Neural cell (in vitro differentiated cells): Measurements from ENCODE around the gene TNS3. TPM values are rescaled to one million over a fixed set of nuclear protein-coding genes. Genes with fewer than 3 reads are reported as not detected.

Experiments
- H2AFZ ChIP-seq: fragments of 200-600, 300-800 bp; sonication (generic), shearing (Covaris generic); 2 replicates; pipeline ENCODE4 v1.6.0; 2014; ENCODE audit warnings: low read depth, mild to moderate bottlenecking, antibody characterized with exemption, low read length, moderate library complexity
- H3F3A ChIP-seq: fragments of 200-600 bp; shearing (Covaris generic); 2 replicates; pipeline ENCODE4 v1.6.1; 2016; ENCODE audit warnings: mild to moderate bottlenecking, moderate library complexity, mixed read lengths, antibody characterized with exemption, low read length; ENCODE audit not compliant: insufficient read depth, poor library complexity, severe bottlenecking
- H3K27ac ChIP-seq: fragments of 200-600, 300-800 bp; sonication (generic), shearing (Covaris generic); 2 replicates; pipeline ENCODE4 v1.5.1; 2014; ENCODE audit warnings: mild to moderate bottlenecking, low read length, moderate library complexity
- H3K27me3 ChIP-seq: fragments of 300-800, 200-600 bp; sonication (generic), shearing (Covaris generic); 2 replicates; pipeline ENCODE4 v1.6.0; 2014; ENCODE audit warnings: mild to moderate bottlenecking, low read depth, low read length, moderate library complexity; ENCODE audit not compliant: insufficient read depth
- H3K36me3 ChIP-seq: fragments of 300-800, 200-600 bp; sonication (generic), shearing (Covaris generic); 2 replicates; pipeline ENCODE4 v1.5.1; 2014; ENCODE audit warnings: mild to moderate bottlenecking, antibody characterized with exemption, low read length, moderate library complexity; ENCODE audit not compliant: insufficient read depth
- H3K4me2 ChIP-seq: fragments of 300-800, 200-600 bp; sonication (generic), shearing (Covaris generic); 2 replicates; pipeline ENCODE4 v1.6.0; 2014; ENCODE audit warnings: mild to moderate bottlenecking, low read length
- H3K4me3 ChIP-seq: fragments of 300-800, 200-600 bp; sonication (generic), shearing (Covaris generic); 2 replicates; pipeline ENCODE4 v1.5.1; 2014; ENCODE audit warnings: mild to moderate bottlenecking, low read length, moderate library complexity
- H3K79me2 ChIP-seq: fragments of 200-600 bp; shearing (Covaris generic); replicated peaks from 2 replicates; pipeline ENCODE4 v1.6.0; 2014; ENCODE audit warnings: mild to moderate bottlenecking, low read length, moderate library complexity; ENCODE audit not compliant: insufficient read depth
- H3K9ac ChIP-seq: fragments of 300-800, 200-600 bp; sonication (generic), shearing (Covaris generic); 2 replicates; pipeline ENCODE4 v1.6.1; 2016; ENCODE audit warnings: mild to moderate bottlenecking, low read length, mixed read lengths
- H3K9me2 ChIP-seq: fragments of 200-600 bp; shearing (Covaris generic); 2 replicates; pipeline ENCODE4 v1.6.1; 2016; ENCODE audit warnings: mild to moderate bottlenecking, low read length, mixed read lengths; ENCODE audit not compliant: insufficient read depth
- H3K9me3 ChIP-seq: fragments of 200-600, 300-800 bp; sonication (generic), shearing (Covaris generic); 2 replicates; pipeline ENCODE4 v1.6.1; 2016; ENCODE audit warnings: mild to moderate bottlenecking, mixed run types, low read length, moderate library complexity, mixed read lengths
- H4K20me1 ChIP-seq: fragments of 200-600 bp; shearing (Covaris generic); 2 replicates; pipeline ENCODE4 v1.6.1; 2016; ENCODE audit warnings: mild to moderate bottlenecking, mixed run types; ENCODE audit not compliant: insufficient read depth
- CTCF ChIP-seq: fragments of 450-650 bp; IDR thresholded peaks from 2 replicates; pipeline ENCODE4 v1.5.1; 2014; ENCODE audit warnings: antibody characterized with exemption, mild to moderate bottlenecking, moderate library complexity; ENCODE audit not compliant: poor library complexity, severe bottlenecking
- EP300 ChIP-seq: fragments of 450-650 bp; conservative IDR thresholded peaks from 2 replicates; pipeline ENCODE4 v1.6.1; 2014; ENCODE audit warnings: antibody characterized with exemption, mild to moderate bottlenecking, moderate library complexity; ENCODE audit not compliant: poor library complexity, severe bottlenecking
- EZH2 ChIP-seq: fragments of 200-600, 300-800 bp; shearing (Covaris generic), sonication (generic); IDR thresholded peaks from 2 replicates; pipeline ENCODE4 v1.6.1; 2014; ENCODE audit warnings: antibody characterized with exemption, low read length, borderline replicate concordance, mild to moderate bottlenecking; ENCODE audit not compliant: insufficient read depth, poor library complexity, severe bottlenecking
- MXI1 ChIP-seq: fragments of 450-650 bp; conservative IDR thresholded peaks from 2 replicates; pipeline ENCODE4 v1.6.1; 2014; ENCODE audit warnings: antibody characterized with exemption, mild to moderate bottlenecking; ENCODE audit not compliant: poor library complexity, severe bottlenecking
- POLR2AphosphoS5 ChIP-seq: IDR thresholded peaks from 2 replicates; pipeline ENCODE4 v1.6.1; 2012
- RAD21 ChIP-seq: fragments of 450-650 bp; conservative IDR thresholded peaks from 2 replicates; pipeline ENCODE4 v1.6.1; 2014; ENCODE audit warnings: antibody characterized with exemption, mild to moderate bottlenecking, moderate library complexity
- SMC3 ChIP-seq: fragments of 450-650 bp; conservative IDR thresholded peaks from 2 replicates; pipeline ENCODE4 v1.6.1; 2014; ENCODE audit warnings: antibody characterized with exemption, mild to moderate bottlenecking, moderate library complexity; ENCODE audit not compliant: poor library complexity
- TAF1 ChIP-seq: IDR thresholded peaks from 2 replicates; pipeline ENCODE4 v1.6.1; 2012; ENCODE audit warnings: low read depth
- polyA plus RNA-seq: library from polyadenylated mRNA; depleted of rRNA; stranded (reverse); fragments of >200 nt; gene quantifications from 2 replicates; pipeline ENCODE4 v1.2.3, GENCODE V29; 2014
- TF ChIP-seq, protein P1 (sequence below): IDR thresholded peaks from 2 replicates; pipeline ENCODE4 v1.6.1; 2012; ENCODE audit warnings: borderline replicate concordance

Gene TNS3
- polyA plus RNA-seq, 1 donor from 2014 or later, result 0.58 TPM

GRCh38 chr7:47478017-47478344, 103.9 kb downstream of the TNS3 start:
- Histone ChIP-seq H3K4me3 (no peak overlapping the region), H3K27me3 (no peaks in the 10 kb centered on the region), H3F3A (no peaks in the 10 kb centered on the region), H3K36me3 (no peaks in the 10 kb centered on the region), H3K9ac (no peak overlapping the region), H2AFZ (no peak overlapping the region), H4K20me1 (no peaks in the 10 kb centered on the region), H3K4me2 (no peak overlapping the region), H3K79me2 (no peaks in the 10 kb centered on the region), H3K9me3 (no peaks in the 10 kb centered on the region), H3K27ac (no peak overlapping the region), H3K9me2 (no peaks in the 10 kb centered on the region)
- TF ChIP-seq EZH2 (no peak), RAD21 (no peak), SMC3 (no peak), EP300 (no peak), MXI1 (no peak), CTCF (no peak), TAF1 (no peak), POLR2AphosphoS5 (no peak)
- TF ChIP-seq, protein P1, sequence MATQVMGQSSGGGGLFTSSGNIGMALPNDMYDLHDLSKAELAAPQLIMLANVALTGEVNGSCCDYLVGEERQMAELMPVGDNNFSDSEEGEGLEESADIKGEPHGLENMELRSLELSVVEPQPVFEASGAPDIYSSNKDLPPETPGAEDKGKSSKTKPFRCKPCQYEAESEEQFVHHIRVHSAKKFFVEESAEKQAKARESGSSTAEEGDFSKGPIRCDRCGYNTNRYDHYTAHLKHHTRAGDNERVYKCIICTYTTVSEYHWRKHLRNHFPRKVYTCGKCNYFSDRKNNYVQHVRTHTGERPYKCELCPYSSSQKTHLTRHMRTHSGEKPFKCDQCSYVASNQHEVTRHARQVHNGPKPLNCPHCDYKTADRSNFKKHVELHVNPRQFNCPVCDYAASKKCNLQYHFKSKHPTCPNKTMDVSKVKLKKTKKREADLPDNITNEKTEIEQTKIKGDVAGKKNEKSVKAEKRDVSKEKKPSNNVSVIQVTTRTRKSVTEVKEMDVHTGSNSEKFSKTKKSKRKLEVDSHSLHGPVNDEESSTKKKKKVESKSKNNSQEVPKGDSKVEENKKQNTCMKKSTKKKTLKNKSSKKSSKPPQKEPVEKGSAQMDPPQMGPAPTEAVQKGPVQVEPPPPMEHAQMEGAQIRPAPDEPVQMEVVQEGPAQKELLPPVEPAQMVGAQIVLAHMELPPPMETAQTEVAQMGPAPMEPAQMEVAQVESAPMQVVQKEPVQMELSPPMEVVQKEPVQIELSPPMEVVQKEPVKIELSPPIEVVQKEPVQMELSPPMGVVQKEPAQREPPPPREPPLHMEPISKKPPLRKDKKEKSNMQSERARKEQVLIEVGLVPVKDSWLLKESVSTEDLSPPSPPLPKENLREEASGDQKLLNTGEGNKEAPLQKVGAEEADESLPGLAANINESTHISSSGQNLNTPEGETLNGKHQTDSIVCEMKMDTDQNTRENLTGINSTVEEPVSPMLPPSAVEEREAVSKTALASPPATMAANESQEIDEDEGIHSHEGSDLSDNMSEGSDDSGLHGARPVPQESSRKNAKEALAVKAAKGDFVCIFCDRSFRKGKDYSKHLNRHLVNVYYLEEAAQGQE, result no peak

DNA sequence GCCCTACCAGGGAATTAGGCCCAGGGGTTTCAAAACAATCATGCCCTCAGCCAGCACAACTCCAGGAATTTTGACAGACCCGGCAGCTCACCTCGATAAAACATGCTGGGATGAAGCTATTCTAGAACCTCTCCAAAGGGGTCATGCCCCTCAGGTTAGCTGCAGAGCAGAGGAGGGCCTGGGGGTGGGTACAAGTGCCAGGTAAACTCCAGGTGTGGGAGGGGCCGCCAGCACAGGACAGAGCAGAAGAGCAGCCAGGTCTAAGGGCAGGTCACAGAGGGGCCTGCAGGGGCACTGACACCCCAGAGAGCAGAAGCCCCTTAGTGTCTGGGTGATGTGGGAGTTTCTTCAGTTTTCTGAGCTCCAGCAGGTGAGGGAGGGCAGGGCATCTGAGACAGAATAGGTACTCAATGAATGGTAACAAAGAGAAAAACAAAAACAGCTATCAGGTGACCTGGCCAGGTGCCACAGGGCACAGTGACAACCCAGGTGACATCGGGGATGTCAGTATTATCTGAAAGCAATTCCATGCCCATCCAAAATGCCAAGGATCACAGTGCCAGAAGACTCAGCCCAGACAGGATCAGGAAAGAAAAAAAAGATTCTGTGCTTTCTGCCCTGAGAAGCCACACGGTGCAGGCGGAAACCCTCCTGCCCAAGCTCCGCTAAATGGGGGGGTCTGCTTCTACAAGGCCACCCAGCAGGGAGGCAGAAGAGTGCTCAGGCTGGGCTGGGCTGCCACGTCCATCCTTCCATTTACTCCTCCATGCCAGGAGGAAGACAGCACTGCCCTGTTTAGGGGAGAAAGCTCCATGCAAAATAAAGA, 104.5 kb downstream of the TNS3 start:
- Histone ChIP-seq H3K9ac (no peak overlapping the region), H3K79me2 (no peaks in the 10 kb centered on the region)
- TF ChIP-seq MXI1 (no peak), CTCF (no peak), EZH2 (no peak), TAF1 (no peak), POLR2AphosphoS5 (no peak), EP300 (no peak), RAD21 (no peak), SMC3 (no peak)
- TF ChIP-seq, protein P1, result no peak

More for the DNA sequence above, 104.5 kb downstream of the TNS3 start:
- H2AFZ ChIP-seq, result no peak overlapping the region
- no peaks in the 10 kb centered on the region for H3K27me3 ChIP-seq
- H3F3A ChIP-seq, result no peaks in the 10 kb centered on the region
- H4K20me1 ChIP-seq, result no peaks in the 10 kb centered on the region
- H3K9me3 ChIP-seq, result no peaks in the 10 kb centered on the region
- no peak overlapping the region for H3K4me3 ChIP-seq
- no peak overlapping the region for H3K4me2 ChIP-seq
- H3K9me2 ChIP-seq, result no peaks in the 10 kb centered on the region
- no peaks in the 10 kb centered on the region for H3K36me3 ChIP-seq
- no peak overlapping the region for H3K27ac ChIP-seq
